ENCODE data around the gene SGPL1. TPM values are rescaled to one million over a fixed set of nuclear protein-coding genes. Genes with fewer than 3 reads are reported as not detected.

The SGPL1 gene
- total RNA-seq, 1 experiment from 2014 or later, result 93.8 TPM

DNA sequence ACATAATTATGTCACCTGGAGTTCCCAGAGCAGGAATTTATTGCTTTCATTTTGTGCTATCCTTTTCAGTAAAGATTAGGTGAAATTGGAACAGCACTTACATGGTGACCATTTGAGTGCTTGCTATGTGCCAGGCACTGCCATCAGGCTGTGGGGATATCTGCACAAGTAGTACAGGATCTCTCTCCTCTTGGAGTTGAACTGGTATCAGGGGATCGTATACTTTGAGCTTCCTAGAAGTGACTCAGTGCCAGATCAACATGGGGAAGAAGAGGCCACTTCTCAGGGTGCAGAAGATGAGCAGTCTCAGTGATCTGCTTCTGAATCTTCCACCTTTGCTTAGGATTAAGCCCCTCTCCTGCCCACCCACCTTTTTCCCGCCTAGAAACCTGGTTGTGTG, 29.5 kb downstream of the SGPL1 start:
- no peak for DNase-seq (ENCODE audit: unreplicated experiment)
- Mint-ChIP-seq H3K27me3 (ENCODE audit: insufficient read depth, unreplicated experiment) (no peaks in the 10 kb centered on the region), H3K4me3 (ENCODE audit: unreplicated experiment) (no peak overlapping the region), H3K27ac (ENCODE audit: low read depth, unreplicated experiment) (no peak overlapping the region), H3K4me1 (ENCODE audit: insufficient read depth, unreplicated experiment) (peaks cover 15% of the 10 kb centered on the region), H3K36me3 (ENCODE audit: insufficient read depth, unreplicated experiment) (peaks cover 37% of the 10 kb centered on the region), H3K9me3 (ENCODE audit: unreplicated experiment) (no peaks in the 10 kb centered on the region)
- BruUV-seq (replicated peaks), result no TSS peak
- TF ChIP-seq, protein P1, sequence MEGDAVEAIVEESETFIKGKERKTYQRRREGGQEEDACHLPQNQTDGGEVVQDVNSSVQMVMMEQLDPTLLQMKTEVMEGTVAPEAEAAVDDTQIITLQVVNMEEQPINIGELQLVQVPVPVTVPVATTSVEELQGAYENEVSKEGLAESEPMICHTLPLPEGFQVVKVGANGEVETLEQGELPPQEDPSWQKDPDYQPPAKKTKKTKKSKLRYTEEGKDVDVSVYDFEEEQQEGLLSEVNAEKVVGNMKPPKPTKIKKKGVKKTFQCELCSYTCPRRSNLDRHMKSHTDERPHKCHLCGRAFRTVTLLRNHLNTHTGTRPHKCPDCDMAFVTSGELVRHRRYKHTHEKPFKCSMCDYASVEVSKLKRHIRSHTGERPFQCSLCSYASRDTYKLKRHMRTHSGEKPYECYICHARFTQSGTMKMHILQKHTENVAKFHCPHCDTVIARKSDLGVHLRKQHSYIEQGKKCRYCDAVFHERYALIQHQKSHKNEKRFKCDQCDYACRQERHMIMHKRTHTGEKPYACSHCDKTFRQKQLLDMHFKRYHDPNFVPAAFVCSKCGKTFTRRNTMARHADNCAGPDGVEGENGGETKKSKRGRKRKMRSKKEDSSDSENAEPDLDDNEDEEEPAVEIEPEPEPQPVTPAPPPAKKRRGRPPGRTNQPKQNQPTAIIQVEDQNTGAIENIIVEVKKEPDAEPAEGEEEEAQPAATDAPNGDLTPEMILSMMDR (IDR thresholded peaks at IDR 0.05; ENCODE audit: unreplicated experiment), result no peak
- intact Hi-C loops (cut with micrococcal nuclease), result no loop called here
- POLR2A ChIA-PET, result no interaction called here
- CTCF ChIA-PET, result interaction anchor here (0.5 kb wide), 1 partner anchor 29 kb away, joined by 3 read pairs; the partner anchor contains the start of gene SGPL1

DNA sequence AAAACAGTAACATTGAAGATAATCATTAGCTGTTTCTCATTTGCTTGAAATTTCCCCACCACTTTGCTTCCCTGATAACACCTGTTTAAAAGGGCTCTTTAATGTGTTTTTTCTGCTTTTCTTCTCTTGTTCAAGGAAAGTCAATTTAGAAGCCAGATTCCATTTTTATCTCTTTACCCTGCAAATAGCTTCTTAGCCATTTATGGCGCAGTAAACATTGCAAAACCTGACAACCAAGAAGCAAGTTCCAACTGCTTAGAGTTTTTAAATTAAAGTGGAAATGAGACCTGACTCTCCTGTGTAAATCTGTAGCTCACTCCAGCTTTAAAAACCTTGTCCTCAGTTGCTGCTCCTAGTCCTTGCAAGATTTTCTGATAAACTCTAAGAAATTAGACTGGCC, 30.1 kb downstream of the SGPL1 start:
- no peak overlapping the region for H3K4me3 Mint-ChIP-seq (ENCODE audit: unreplicated experiment)
- ChIA-PET POLR2A (interaction anchor here (1.0 kb wide), 1 partner anchor 18 kb away, joined by 3 read pairs; no protein-coding TSS in a partner anchor), CTCF (interaction anchor here (0.6 kb wide), 1 partner anchor 222 kb away, joined by 4 read pairs; no protein-coding TSS in a partner anchor)
- TF ChIP-seq, protein P1 (IDR thresholded peaks at IDR 0.05; ENCODE audit: unreplicated experiment), result no peak
- H3K27ac Mint-ChIP-seq (ENCODE audit: low read depth, unreplicated experiment), result no peak overlapping the region
- DNase-seq (ENCODE audit: unreplicated experiment), result no peak
- no TSS peak for BruUV-seq (replicated peaks)
- H3K9me3 Mint-ChIP-seq (ENCODE audit: unreplicated experiment), result no peaks in the 10 kb centered on the region
- intact Hi-C loops (cut with micrococcal nuclease), result no loop called here
- peaks cover 42% of the 10 kb centered on the region for H3K36me3 Mint-ChIP-seq (ENCODE audit: insufficient read depth, unreplicated experiment)
- peaks cover 15% of the 10 kb centered on the region for H3K4me1 Mint-ChIP-seq (ENCODE audit: insufficient read depth, unreplicated experiment)
- H3K27me3 Mint-ChIP-seq (ENCODE audit: insufficient read depth, unreplicated experiment), result no peaks in the 10 kb centered on the region

DNA sequence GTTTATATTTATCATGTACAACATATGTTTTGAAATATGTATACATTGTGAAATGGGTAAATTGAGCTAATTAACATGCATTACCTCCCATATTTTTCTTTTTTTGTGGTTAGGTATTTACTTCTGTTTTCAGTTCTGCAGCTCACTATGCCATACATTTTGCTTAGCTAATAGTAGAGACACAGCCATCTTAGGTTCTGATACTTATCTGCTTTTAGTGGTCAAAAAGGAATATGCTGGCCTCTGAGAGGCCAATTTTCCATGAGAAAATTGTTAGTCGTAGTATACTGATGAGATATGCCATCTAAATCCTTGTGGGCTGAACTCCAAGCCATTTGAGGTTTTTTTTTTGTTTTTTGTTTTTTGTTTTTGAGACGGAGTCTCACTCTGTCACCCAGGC, 31.0 kb downstream of the SGPL1 start:
- no TSS peak for BruUV-seq (replicated peaks)
- intact Hi-C loops (cut with micrococcal nuclease), result no loop called here

DNA sequence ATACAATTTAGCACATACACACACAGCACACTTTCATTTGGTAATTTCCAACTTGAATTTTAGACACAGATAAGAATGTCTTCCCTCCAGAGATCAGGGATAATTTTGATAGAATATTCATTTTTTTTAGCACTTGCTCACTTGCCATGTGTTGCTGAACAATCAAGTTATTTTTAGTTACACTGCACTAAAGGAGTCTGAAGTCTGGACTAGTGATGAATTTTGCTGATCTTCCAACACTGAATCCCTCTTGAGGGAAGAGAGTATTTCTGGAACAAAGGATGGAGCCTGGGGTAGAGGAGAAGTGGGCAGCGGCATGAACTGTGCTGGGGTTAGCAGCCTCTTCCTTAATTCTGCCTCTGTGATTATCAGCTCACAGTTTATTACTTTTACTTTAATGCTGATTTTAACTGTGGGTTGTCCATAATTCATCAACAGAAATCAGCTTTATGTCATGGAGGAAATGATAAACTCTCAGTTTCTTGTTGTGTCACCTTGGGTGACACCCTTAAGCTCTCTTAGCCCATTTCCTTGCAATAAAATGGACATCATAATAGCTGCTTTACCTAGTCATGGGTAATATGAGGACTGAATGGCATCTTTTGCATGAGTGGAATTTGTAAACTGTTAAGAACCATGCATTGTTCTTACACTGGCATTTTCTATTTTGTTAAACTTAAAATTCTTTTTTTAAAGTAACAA, 32.1 kb downstream of the SGPL1 start:
- TF ChIP-seq, protein P1 (IDR thresholded peaks at IDR 0.05; ENCODE audit: unreplicated experiment), result no peak
- POLR2A ChIA-PET, result no interaction called here

More for the DNA sequence above, 31.0 kb downstream of the SGPL1 start:
- Mint-ChIP-seq H3K36me3 (ENCODE audit: insufficient read depth, unreplicated experiment) (peaks cover 46% of the 10 kb centered on the region), H3K27me3 (ENCODE audit: insufficient read depth, unreplicated experiment) (no peaks in the 10 kb centered on the region), H3K9me3 (ENCODE audit: unreplicated experiment) (no peaks in the 10 kb centered on the region), H3K4me1 (ENCODE audit: insufficient read depth, unreplicated experiment) (peaks cover 15% of the 10 kb centered on the region), H3K4me3 (ENCODE audit: unreplicated experiment) (no peak overlapping the region), H3K27ac (ENCODE audit: low read depth, unreplicated experiment) (no peak overlapping the region)
- ChIA-PET POLR2A (interaction anchor here (0.6 to 1.0 kb wide), 3 partner anchors 10 to 395 kb away, joined by 3 to 4 read pairs (median 3); no protein-coding TSS in a partner anchor), CTCF (interaction anchor here (0.7 to 0.9 kb wide), 2 partner anchors 42 to 88 kb away, joined by 3 to 8 read pairs; no protein-coding TSS in a partner anchor)
- TF ChIP-seq, protein P1 (IDR thresholded peaks at IDR 0.05; ENCODE audit: unreplicated experiment), result no peak
- DNase-seq (ENCODE audit: unreplicated experiment), result no peak

More for the DNA sequence above, 32.1 kb downstream of the SGPL1 start:
- intact Hi-C loops (cut with micrococcal nuclease), result no loop called here
- Mint-ChIP-seq H3K27ac (ENCODE audit: low read depth, unreplicated experiment) (no peak overlapping the region), H3K36me3 (ENCODE audit: insufficient read depth, unreplicated experiment) (peaks cover 50% of the 10 kb centered on the region), H3K27me3 (ENCODE audit: insufficient read depth, unreplicated experiment) (no peaks in the 10 kb centered on the region), H3K9me3 (ENCODE audit: unreplicated experiment) (no peaks in the 10 kb centered on the region), H3K4me3 (ENCODE audit: unreplicated experiment) (no peak overlapping the region), H3K4me1 (ENCODE audit: insufficient read depth, unreplicated experiment) (peaks cover 15% of the 10 kb centered on the region)
- DNase-seq (ENCODE audit: unreplicated experiment), result no peak
- CTCF ChIA-PET, result no interaction called here
- no TSS peak for BruUV-seq (replicated peaks)

Data from MCF 10A (cell line).